ENCODE data around the gene NEURL3.
"Not testable (repeated sequence)": the region's sequence is repeated elsewhere in the genome, so short reads cannot be mapped to it uniquely, and the experiment has no call there.

Gene NEURL3, protein sequence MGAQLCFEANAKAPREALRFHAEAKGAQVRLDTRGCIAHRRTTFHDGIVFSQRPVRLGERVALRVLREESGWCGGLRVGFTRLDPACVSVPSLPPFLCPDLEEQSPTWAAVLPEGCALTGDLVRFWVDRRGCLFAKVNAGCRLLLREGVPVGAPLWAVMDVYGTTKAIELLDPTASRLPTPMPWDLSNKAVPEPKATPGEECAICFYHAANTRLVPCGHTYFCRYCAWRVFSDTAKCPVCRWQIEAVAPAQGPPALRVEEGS

DNA sequence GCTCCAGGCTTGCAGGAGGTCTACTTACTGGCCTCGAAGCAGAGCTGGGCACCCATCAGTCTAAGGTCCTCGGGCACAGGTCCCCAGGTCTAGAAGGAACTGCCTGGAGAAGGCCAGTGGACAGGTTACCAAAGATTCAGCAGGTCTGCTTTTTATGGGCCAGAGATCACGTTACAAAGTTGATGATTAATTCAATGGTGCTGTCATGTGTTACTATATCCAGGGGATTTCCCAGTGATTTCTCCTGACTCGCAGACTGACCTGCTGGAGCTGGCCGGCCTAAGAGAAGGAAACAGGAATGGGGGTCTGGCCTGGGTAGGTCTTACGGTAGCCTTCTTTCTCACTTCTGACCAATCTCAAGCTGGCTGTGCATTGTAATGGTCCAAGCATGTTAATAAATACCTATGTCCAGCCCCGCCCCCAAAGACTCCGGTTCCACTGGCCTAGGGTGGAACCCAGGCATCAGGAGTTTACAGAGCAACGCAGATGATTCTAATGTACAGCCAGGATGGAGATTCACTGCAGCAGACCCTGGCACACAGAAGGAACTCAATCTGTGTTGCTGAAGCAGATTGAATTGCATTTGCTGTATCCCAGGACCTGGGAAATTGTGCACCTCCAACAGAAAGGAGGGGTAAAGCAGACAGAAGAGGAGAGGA, at the start of gene NEURL3:
Gene NEURL3, minus strand, starts transcription at position 127 of the 659 bp plus-strand sequence. Its CDS starts 71 bp downstream, at position 56.
- Histone ChIP-seq H3K4me3 (ENCODE audit: low read depth in 1 of 2, low read length in 2 of 2) (no peak within 1 kb of the TSS), H3K36me3 (ENCODE audit: control insufficient read depth in 1 of 2, insufficient read depth in 2 of 2, low read length in 2 of 2) (no peaks in the 10 kb centered on the region), H3K27me3 (ENCODE audit: control insufficient read depth in 1 of 2, insufficient read depth in 2 of 2, low read length in 2 of 2) (peaks cover 0 to under 1% of the 10 kb centered on the region in 2 donors), H3K9me3 (ENCODE audit: control insufficient read depth in 1 of 2, low read length in 2 of 2) (no peaks in the 10 kb centered on the region), H3K27ac (ENCODE audit: low read depth, low read length) (no peak within 1 kb of the TSS), H3K9ac (ENCODE audit: low read depth in 1 of 2, low read length in 2 of 2) (peak within 1 kb of the TSS in 1 of 2 donors; percentile 15), H3K4me1 (ENCODE audit: control insufficient read depth in 1 of 2, insufficient read depth in 2 of 2, low read length in 2 of 2) (peaks cover 40 to 50% of the 10 kb centered on the region in 2 donors)

DNA sequence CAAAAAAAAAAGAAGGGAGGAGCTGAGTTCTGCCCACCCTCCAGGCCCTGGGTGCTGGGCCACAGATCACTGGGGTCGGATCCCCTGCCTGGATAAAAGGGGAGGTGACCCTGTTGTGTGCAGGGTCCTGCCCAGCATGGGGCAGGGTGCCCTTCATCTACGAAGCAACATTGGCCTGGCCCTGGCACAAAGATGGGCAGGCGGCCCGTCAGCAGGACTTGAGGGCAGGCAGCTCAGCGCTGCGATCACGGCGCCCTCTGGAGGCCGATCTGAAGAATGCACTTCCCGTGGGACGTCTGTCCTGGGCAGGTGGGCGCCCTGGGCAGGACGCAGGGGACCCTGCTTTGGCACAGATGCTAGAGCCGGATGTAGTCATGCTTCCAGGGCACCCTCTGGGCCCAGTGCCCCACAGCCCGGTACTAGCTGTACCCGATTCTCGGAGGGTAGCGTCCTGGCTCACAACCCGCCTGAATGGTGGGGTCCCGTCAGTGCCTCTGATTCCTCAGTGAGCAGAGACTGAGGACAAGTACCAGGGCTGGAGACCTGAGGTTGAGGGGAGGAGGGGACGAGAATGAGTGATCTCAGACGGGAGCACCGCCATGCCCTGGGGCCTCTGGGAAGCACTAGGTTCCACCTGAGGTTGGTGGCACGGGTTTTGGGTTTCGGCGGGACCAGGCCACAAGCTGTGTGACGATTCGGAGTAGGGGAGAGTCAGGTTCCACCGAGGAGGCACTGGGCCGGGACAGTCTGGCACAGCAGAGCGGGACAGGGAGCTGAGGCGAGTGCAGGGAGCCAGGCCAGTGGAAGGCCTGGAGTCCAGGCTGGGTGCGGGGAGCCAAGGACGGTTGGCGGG, 49.4 kb upstream of the NEURL3 start:
- H3K9ac ChIP-seq (ENCODE audit: low read depth in 1 of 2, low read length in 2 of 2) = peak overlapping the region; percentile 30 to 38
- no peak overlapping the region for H3K4me3 ChIP-seq (ENCODE audit: low read depth in 1 of 2, low read length in 2 of 2)
- H3K27ac ChIP-seq (ENCODE audit: low read depth, low read length) = no peak overlapping the region
- peaks cover 13 to 18% of the 10 kb centered on the region in 2 donors for H3K4me1 ChIP-seq (ENCODE audit: control insufficient read depth in 1 of 2, insufficient read depth in 2 of 2, low read length in 2 of 2)
- peaks cover 0 to 24% of the 10 kb centered on the region in 2 donors for H3K36me3 ChIP-seq (ENCODE audit: control insufficient read depth in 1 of 2, insufficient read depth in 2 of 2, low read length in 2 of 2)
- no peaks in the 10 kb centered on the region for H3K27me3 ChIP-seq (ENCODE audit: control insufficient read depth in 1 of 2, insufficient read depth in 2 of 2, low read length in 2 of 2)
- peaks cover 3 to 5% of the 10 kb centered on the region in 2 donors for H3K9me3 ChIP-seq (ENCODE audit: control insufficient read depth in 1 of 2, low read length in 2 of 2)

DNA sequence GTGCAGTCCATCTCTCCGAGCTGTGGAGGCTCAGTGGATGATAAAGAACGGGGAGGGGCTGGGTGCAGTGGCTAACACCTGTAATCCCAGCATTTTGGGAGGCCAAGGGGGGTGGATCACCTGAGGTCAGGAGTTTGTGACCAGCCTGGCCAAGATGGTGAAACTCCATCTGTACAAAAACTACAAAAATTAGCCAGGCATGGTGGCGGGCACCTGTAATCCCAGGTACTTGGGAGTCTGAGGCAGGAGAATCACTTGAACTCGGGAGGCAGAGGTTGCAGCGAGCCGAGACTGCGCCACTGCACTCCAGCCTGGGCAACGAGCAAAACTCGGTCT, 48.8 kb upstream of the NEURL3 start:
- peaks cover 15 to 23% of the 10 kb centered on the region in 2 donors for H3K4me1 ChIP-seq (ENCODE audit: control insufficient read depth in 1 of 2, insufficient read depth in 2 of 2, low read length in 2 of 2)
- not testable (repeated sequence) for H3K9ac ChIP-seq (ENCODE audit: low read depth in 1 of 2, low read length in 2 of 2); H3K4me3 ChIP-seq (ENCODE audit: low read depth in 1 of 2, low read length in 2 of 2); H3K27ac ChIP-seq (ENCODE audit: low read depth, low read length); H3K9me3 ChIP-seq (ENCODE audit: control insufficient read depth in 1 of 2, low read length in 2 of 2); H3K27me3 ChIP-seq (ENCODE audit: control insufficient read depth in 1 of 2, insufficient read depth in 2 of 2, low read length in 2 of 2)
- peaks cover 0 to 30% of the 10 kb centered on the region in 2 donors for H3K36me3 ChIP-seq (ENCODE audit: control insufficient read depth in 1 of 2, insufficient read depth in 2 of 2, low read length in 2 of 2)

DNA sequence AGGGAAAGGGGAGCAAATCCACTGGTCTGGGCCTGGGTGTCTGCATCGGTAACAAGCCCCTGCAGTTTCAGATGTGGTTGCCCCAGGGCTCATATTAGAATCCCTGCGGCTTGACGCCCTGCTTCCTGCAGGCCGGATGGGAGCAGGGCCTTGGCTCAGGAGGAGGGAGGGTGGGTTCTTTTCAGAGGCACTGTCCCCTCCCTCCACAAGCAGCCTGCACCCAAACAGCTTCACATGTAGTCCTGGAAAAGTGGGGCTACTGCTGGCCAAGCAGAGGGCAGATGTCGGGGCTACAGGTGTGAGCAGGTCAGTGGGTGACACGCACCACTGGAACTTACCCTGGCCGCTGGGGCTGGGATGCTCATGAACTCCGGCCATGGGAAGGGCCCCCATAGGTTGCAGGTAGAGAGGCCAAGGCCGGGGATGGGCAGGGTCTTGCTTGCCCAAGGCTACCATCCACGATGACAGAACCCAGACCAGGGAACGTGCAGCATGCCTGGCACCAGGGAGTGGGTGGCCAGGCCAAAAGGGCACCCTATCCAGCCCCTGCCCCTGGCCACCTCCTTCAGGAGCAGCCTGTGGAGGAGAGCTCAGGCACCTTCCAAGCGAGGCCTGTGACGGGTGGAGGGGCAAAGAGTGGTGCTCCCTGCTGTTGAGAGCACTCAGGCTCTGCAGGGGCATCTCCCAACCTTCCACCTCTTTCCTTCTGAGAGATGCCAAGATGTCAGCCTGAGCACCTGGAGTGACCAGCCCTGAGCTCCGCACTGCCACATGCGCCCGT, 48.2 kb upstream of the NEURL3 start:
- H3K36me3 ChIP-seq (ENCODE audit: control insufficient read depth in 1 of 2, insufficient read depth in 2 of 2, low read length in 2 of 2) = peaks cover 0 to 35% of the 10 kb centered on the region in 2 donors
- H3K27me3 ChIP-seq (ENCODE audit: control insufficient read depth in 1 of 2, insufficient read depth in 2 of 2, low read length in 2 of 2) = no peaks in the 10 kb centered on the region
- H3K9me3 ChIP-seq (ENCODE audit: control insufficient read depth in 1 of 2, low read length in 2 of 2) = peaks cover 3 to 5% of the 10 kb centered on the region in 2 donors
- no peak overlapping the region for H3K4me3 ChIP-seq (ENCODE audit: low read depth in 1 of 2, low read length in 2 of 2)
- peaks cover 15 to 24% of the 10 kb centered on the region in 2 donors for H3K4me1 ChIP-seq (ENCODE audit: control insufficient read depth in 1 of 2, insufficient read depth in 2 of 2, low read length in 2 of 2)
- no peak overlapping the region for H3K9ac ChIP-seq (ENCODE audit: low read depth in 1 of 2, low read length in 2 of 2)
- H3K27ac ChIP-seq (ENCODE audit: low read depth, low read length) = no peak overlapping the region

DNA sequence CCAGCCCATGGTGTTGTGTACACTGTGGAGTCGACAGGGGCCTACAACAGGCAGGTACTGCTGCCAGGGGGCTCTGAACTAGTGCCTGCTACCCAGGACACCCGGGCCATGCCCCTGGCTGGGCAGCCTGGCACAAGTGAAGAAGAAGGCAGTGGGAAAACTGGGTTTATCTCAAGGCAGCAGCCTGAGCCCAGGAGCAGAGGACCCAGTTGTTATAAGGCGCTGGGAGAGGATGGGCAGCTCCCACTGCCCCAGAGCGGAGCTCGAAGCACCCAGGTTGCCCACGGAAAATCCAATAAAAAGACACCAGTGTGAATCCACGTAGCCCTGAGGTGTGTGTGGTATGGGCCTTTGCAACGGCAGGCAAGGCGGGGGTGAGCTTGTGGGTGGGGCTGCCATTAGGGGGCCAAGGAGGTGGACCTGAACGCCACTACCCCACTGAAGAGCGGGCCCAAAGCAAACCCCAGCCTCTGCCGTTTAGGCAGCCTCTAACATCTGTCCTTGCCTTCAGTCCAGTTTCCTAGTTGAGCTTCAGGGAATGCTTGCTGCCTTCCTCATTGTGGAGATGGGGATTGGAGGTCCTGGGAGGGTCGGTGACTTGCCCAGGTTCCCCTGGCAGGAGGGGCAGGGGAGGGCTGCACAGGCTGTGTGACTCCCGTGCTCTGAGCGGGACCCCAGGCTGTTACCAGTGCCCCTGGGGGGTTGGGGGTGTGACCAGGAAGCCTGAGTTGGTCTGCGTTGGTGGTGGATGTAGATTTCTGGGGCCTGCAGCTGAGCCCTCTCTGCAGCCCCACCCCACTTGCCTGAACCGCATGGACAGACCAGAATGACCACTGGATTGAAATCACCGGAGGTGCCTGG, 47.4 kb upstream of the NEURL3 start:
- Histone ChIP-seq H3K36me3 (ENCODE audit: control insufficient read depth in 1 of 2, insufficient read depth in 2 of 2, low read length in 2 of 2) (peaks cover 0 to 38% of the 10 kb centered on the region in 2 donors), H3K27ac (ENCODE audit: low read depth, low read length) (no peak overlapping the region), H3K27me3 (ENCODE audit: control insufficient read depth in 1 of 2, insufficient read depth in 2 of 2, low read length in 2 of 2) (no peaks in the 10 kb centered on the region), H3K9ac (ENCODE audit: low read depth in 1 of 2, low read length in 2 of 2) (no peak overlapping the region), H3K9me3 (ENCODE audit: control insufficient read depth in 1 of 2, low read length in 2 of 2) (peaks cover 3 to 5% of the 10 kb centered on the region in 2 donors), H3K4me3 (ENCODE audit: low read depth in 1 of 2, low read length in 2 of 2) (no peak overlapping the region), H3K4me1 (ENCODE audit: control insufficient read depth in 1 of 2, insufficient read depth in 2 of 2, low read length in 2 of 2) (peaks cover 15 to 24% of the 10 kb centered on the region in 2 donors)

DNA sequence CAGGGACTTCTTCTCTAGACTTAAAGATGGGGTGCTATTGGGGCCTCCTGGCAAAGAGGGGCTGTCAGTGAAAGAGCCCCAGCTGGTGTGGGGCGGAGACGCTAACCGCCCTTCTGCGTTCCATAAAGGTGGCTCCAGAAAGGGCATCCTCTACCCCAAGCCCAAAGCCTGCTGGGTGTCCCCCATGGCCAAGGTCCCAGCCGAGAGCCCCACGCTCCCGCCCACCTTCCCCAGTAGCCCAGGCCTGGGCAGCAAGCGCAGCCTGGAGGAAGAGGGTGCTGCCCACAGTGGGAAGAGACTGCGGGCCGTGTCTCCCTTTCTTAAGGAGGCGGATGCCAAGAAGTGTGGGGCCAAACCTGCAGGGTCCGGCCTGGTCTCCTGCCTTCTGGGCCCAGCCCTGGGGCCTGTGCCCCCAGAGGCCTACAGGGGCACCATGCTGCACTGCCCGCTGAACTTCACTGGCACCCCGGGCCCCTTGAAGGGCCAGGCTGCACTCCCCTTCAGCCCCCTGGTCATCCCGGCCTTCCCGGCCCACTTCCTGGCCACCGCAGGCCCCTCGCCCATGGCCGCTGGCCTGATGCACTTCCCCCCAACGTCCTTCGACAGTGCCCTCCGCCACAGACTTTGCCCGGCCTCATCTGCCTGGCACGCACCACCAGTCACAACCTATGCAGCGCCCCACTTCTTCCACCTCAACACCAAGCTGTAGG, 46.6 kb upstream of the NEURL3 start:
- Histone ChIP-seq H3K4me3 (ENCODE audit: low read depth in 1 of 2, low read length in 2 of 2) (no peak overlapping the region), H3K9ac (ENCODE audit: low read depth in 1 of 2, low read length in 2 of 2) (no peak overlapping the region), H3K27ac (ENCODE audit: low read depth, low read length) (no peak overlapping the region), H3K9me3 (ENCODE audit: control insufficient read depth in 1 of 2, low read length in 2 of 2) (no peaks in the 10 kb centered on the region), H3K4me1 (ENCODE audit: control insufficient read depth in 1 of 2, insufficient read depth in 2 of 2, low read length in 2 of 2) (peaks cover 11 to 22% of the 10 kb centered on the region in 2 donors), H3K36me3 (ENCODE audit: control insufficient read depth in 1 of 2, insufficient read depth in 2 of 2, low read length in 2 of 2) (peaks cover 0 to 43% of the 10 kb centered on the region in 2 donors), H3K27me3 (ENCODE audit: control insufficient read depth in 1 of 2, insufficient read depth in 2 of 2, low read length in 2 of 2) (no peaks in the 10 kb centered on the region)

DNA sequence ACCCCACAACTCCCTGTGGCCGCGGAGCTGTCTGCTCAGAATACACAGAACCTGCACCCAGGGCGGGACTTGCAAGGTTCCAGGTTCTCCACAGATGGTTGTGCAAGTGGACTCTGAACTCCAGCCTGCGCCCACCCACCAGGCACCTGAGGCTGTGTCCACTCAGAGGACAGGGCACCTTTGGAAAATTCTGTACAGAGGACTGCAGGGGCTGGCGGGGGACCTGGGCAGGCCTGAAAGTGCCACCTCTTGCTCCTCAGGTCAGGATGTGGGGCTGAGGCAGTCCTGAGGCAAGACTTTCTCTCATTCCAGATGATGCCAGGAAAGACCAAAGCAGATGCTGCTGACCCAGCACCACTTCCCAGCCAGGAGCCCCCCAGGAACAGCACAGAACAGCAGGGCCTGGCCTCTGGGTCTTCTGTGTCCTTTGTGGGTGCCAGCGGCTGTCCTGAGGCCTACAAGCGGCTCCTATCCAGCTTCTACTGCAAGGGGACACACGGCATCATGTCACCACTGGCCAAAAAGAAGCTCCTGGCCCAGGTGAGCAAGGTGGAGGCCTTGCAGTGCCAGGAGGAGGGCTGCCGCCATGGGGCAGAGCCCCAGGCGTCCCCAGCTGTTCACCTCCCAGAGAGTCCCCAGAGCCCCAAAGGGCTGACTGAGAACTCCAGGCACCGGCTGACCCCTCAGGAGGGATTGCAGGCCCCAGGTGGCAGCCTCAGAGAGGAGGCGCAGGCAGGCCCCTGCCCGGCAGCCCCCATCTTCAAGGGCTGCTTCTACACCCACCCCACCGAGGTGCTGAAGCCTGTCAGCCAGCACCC, 45.8 kb upstream of the NEURL3 start:
- Histone ChIP-seq H3K27me3 (ENCODE audit: control insufficient read depth in 1 of 2, insufficient read depth in 2 of 2, low read length in 2 of 2) (no peaks in the 10 kb centered on the region), H3K27ac (ENCODE audit: low read depth, low read length) (no peak overlapping the region), H3K4me3 (ENCODE audit: low read depth in 1 of 2, low read length in 2 of 2) (no peak overlapping the region), H3K9ac (ENCODE audit: low read depth in 1 of 2, low read length in 2 of 2) (no peak overlapping the region), H3K36me3 (ENCODE audit: control insufficient read depth in 1 of 2, insufficient read depth in 2 of 2, low read length in 2 of 2) (peaks cover 0 to 43% of the 10 kb centered on the region in 2 donors), H3K9me3 (ENCODE audit: control insufficient read depth in 1 of 2, low read length in 2 of 2) (no peaks in the 10 kb centered on the region), H3K4me1 (ENCODE audit: control insufficient read depth in 1 of 2, insufficient read depth in 2 of 2, low read length in 2 of 2) (peaks cover 6 to 22% of the 10 kb centered on the region in 2 donors)

DNA sequence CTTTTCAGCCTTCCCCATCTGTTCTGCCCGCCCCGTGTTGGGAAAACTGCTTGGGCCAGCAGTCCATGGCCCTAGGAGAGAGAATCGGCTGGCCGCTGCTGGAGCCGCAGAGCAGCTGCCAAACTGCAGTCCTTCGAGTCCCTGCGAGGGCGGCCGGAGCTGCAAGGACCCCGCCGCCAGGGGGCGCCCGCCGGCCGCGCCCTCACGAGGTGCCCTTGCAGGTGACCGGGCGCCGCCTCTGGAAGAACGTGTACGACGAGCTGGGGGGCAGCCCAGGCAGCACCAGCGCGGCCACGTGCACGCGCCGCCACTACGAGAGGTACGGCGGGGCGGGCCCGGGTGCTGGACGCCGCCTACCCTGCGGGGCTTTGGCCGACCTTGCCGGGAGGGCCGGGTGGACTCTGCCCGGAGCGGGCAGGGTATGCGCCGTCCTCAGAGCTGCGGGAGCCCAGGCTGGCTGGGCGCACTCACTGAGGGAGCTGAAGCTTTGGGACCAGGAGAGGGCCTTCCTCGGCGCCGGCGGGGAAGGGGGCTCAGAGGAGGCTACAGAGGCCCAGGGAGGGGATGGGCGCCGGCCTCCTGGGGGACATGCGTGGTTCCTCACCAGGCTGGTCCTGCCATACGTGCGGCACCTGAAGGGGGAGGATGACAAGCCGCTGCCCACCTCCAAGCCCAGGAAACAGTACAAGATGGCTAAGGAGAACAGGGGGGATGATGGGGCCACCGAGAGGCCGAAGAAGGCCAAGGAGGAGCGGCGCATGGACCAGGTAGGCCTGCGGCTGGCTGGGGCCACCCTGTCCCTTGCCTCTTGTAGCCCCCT, 45.0 kb upstream of the NEURL3 start:
- no peaks in the 10 kb centered on the region for H3K9me3 ChIP-seq (ENCODE audit: control insufficient read depth in 1 of 2, low read length in 2 of 2)
- H3K4me1 ChIP-seq (ENCODE audit: control insufficient read depth in 1 of 2, insufficient read depth in 2 of 2, low read length in 2 of 2) = peaks cover 6 to 22% of the 10 kb centered on the region in 2 donors
- peak overlapping the region in 1 of 2 donors; percentile 9 for H3K9ac ChIP-seq (ENCODE audit: low read depth in 1 of 2, low read length in 2 of 2)
- H3K27me3 ChIP-seq (ENCODE audit: control insufficient read depth in 1 of 2, insufficient read depth in 2 of 2, low read length in 2 of 2) = no peaks in the 10 kb centered on the region
- H3K36me3 ChIP-seq (ENCODE audit: control insufficient read depth in 1 of 2, insufficient read depth in 2 of 2, low read length in 2 of 2) = peaks cover 0 to 43% of the 10 kb centered on the region in 2 donors
- H3K27ac ChIP-seq (ENCODE audit: low read depth, low read length) = no peak overlapping the region
- H3K4me3 ChIP-seq (ENCODE audit: low read depth in 1 of 2, low read length in 2 of 2) = peak overlapping the region; percentile 39 to 51

Data from duodenal mucosa (tissue), 2 donors.